ENCODE measurements around the gene NXPE1. TPM values are rescaled to one million over a fixed set of nuclear protein-coding genes. Genes with fewer than 3 reads are reported as not detected.

Gene NXPE1
- total RNA-seq, 1 donor from 2014 or later = not detected

DNA sequence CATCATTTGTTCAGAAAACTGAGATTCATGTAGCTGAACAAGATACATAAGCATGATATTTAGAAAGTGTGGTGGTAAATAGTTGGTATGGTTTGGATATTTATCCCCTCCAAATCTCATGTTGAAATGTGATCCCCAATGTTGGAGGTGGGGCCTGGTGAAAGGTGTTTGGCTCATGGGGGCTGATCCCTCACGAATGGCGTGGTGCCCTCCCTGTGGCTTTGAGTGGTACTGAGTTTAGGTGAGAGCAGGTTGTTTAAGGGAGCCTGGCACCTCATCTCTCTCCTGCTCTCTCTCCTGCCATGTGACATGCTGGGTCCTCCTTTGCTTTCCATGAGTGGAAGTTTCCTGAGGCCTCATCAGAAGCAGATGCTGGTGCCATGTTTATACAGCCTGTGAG is 48.1 kb downstream of the NXPE1 start:
- Mint-ChIP-seq H3K27me3 (peaks cover 9% of the 10 kb centered on the region), H3K4me3 (no peak overlapping the region), H3K9me3 (no peaks in the 10 kb centered on the region), H3K27ac (no peak overlapping the region), H3K36me3 (ENCODE audit: low read depth) (no peaks in the 10 kb centered on the region), H3K4me1 (no peaks in the 10 kb centered on the region)
- intact Hi-C loops (cut with micrococcal nuclease) = no loop called here
- DNase-seq = no peak

DNA sequence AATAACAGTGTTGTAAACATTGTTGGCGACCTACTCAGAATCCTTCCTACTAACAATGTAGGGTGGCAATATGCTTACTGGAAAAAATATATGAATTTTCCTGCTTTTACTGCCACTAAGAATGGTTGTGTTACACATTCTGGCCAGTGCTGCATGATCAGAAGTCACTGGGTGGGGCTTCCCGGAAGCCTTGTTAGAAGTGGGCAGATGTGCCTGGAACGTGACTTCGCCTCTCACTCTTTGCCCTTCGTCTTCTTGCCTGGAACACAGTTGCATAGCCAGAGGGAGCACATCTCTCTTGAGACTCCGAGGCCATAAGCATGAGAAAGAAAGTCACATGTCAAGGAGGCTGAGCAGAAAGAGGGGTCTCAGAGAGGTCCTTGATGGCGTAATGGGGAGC is 48.6 kb downstream of the NXPE1 start:
- H3K9me3 Mint-ChIP-seq = no peaks in the 10 kb centered on the region
- H3K4me3 Mint-ChIP-seq = no peak overlapping the region
- no peaks in the 10 kb centered on the region for H3K36me3 Mint-ChIP-seq (ENCODE audit: low read depth)
- no peak overlapping the region for H3K27ac Mint-ChIP-seq
- no peak for DNase-seq
- peaks cover 12% of the 10 kb centered on the region for H3K27me3 Mint-ChIP-seq
- intact Hi-C loops (cut with micrococcal nuclease) = no loop called here
- no peaks in the 10 kb centered on the region for H3K4me1 Mint-ChIP-seq

DNA sequence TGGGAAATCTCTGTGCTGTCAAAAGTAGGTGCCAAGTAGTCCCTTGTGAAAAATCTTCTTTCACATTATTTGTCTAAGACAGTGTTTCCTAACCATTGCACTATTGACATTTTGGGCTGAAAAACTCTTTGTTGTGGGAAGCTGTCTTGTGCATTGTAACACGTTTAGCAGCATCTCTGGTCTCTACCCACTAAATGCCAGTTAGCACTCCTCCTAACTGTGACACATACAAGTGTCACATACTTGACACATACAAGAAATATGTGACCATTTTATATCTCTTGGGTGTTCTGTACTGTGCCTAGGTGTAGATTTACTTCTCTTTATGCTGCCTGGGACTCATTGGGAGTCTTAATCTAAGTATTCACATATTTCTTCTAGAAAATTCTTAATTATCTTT is 57.8 kb downstream of the NXPE1 start:
- H3K4me3 Mint-ChIP-seq = no peak overlapping the region
- intact Hi-C loops (cut with micrococcal nuclease) = no loop called here
- no peaks in the 10 kb centered on the region for H3K36me3 Mint-ChIP-seq (ENCODE audit: low read depth)
- peaks cover 17% of the 10 kb centered on the region for H3K27me3 Mint-ChIP-seq
- H3K27ac Mint-ChIP-seq = no peak overlapping the region
- no peaks in the 10 kb centered on the region for H3K4me1 Mint-ChIP-seq
- DNase-seq = no peak
- no peaks in the 10 kb centered on the region for H3K9me3 Mint-ChIP-seq

DNA sequence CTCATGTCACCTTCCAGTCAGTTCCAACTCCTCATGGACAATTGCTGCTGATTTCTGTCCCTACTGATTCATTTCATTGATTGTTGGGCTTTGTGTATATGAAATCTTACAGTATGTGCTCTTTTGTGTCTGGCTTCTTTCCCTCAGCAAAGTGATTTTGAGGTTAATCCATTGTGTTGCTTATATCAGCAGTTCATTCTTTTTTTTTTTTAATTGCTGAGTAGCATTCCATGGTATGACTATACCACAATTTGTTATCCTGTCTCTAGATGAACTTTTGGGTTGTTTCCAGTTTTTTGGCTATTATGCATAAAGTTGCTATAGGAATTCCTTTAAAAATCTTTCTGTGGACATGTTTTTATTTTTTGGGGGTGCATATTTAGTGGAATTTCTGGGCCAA is 59.9 kb downstream of the NXPE1 start:
- Mint-ChIP-seq H3K27me3 (peaks cover 5% of the 10 kb centered on the region), H3K36me3 (ENCODE audit: low read depth) (no peaks in the 10 kb centered on the region), H3K9me3 (no peaks in the 10 kb centered on the region), H3K4me1 (no peaks in the 10 kb centered on the region), H3K27ac (no peak overlapping the region), H3K4me3 (no peak overlapping the region)
- intact Hi-C loops (cut with micrococcal nuclease) = no loop called here
- no peak for DNase-seq

DNA sequence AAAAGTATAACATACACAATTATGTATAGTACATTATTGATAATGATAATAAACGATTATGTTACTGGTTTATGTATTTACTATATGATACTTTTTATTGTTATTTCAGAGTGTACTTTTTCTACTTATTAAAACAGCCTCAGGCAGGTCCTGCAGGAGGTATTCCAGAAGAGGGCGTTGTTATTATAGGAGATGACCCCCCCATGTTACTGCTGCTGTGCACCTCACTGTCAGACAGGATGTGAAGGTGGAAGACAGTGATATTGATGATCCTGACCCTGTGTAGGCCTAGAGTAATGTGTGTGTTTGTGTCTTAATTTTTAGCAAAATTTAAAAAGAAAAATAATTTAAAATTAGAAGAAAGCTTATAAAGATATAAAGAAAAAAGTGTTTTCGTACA is 62.8 kb downstream of the NXPE1 start:
- intact Hi-C loops (cut with micrococcal nuclease) = no loop called here
- H3K4me1 Mint-ChIP-seq = no peaks in the 10 kb centered on the region
- peaks cover 2% of the 10 kb centered on the region for H3K27me3 Mint-ChIP-seq
- no peaks in the 10 kb centered on the region for H3K9me3 Mint-ChIP-seq
- no peak overlapping the region for H3K27ac Mint-ChIP-seq
- no peaks in the 10 kb centered on the region for H3K36me3 Mint-ChIP-seq (ENCODE audit: low read depth)
- no peak overlapping the region for H3K4me3 Mint-ChIP-seq
- DNase-seq = no peak

DNA sequence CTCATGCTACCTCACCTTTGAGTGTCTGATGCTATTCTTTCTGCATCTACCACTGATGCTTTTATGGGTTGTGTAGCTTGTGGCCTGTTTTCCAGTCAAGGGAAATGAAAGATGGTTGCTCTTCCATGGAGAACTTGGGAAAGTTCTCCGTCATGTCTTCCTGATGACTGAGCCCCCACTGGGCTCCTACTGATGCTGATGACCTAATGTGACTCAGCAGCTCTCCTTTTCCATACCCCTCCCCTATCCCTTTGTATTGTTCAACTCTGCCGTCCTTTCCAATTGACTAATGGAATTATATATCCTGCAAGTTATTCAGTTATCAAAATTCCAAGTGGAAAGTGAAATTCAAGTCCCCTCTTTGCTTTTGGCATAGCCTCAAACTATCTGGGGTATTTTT is 75.8 kb downstream of the NXPE1 start:
- no peak overlapping the region for H3K27ac Mint-ChIP-seq
- intact Hi-C loops (cut with micrococcal nuclease) = no loop called here
- peaks cover 6% of the 10 kb centered on the region for H3K9me3 Mint-ChIP-seq

DNA sequence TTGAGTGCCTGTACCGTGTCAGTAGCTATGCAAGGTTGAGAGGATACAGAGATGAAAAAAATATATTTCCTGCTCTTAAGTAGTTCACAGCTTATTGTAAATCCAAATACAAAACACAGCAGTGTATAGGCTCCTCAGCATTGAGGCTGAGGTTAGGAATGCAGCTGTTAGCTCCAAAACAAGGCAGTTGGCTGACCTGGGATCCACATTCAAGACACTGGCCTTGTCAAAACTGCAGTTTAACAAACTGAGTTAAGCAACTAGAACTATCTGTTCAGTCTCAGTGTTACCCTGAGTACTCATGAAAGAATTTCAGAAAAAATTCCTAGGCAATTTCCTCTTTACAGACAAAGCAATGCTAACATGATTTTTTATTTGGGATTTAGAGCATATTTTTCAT is 77.6 kb downstream of the NXPE1 start:
- intact Hi-C loops (cut with micrococcal nuclease) = no loop called here
- no peak overlapping the region for H3K27ac Mint-ChIP-seq
- no peaks in the 10 kb centered on the region for H3K9me3 Mint-ChIP-seq
- H3K27me3 Mint-ChIP-seq = peaks cover 3% of the 10 kb centered on the region
- no peaks in the 10 kb centered on the region for H3K36me3 Mint-ChIP-seq (ENCODE audit: low read depth)
- no peak overlapping the region for H3K4me3 Mint-ChIP-seq
- H3K4me1 Mint-ChIP-seq = no peaks in the 10 kb centered on the region
- no peak for DNase-seq

More for the DNA sequence above, 75.8 kb downstream of the NXPE1 start:
- no peak for DNase-seq
- no peak overlapping the region for H3K4me3 Mint-ChIP-seq
- H3K4me1 Mint-ChIP-seq = no peaks in the 10 kb centered on the region
- H3K27me3 Mint-ChIP-seq = peaks cover 6% of the 10 kb centered on the region
- H3K36me3 Mint-ChIP-seq (ENCODE audit: low read depth) = no peaks in the 10 kb centered on the region

DNA sequence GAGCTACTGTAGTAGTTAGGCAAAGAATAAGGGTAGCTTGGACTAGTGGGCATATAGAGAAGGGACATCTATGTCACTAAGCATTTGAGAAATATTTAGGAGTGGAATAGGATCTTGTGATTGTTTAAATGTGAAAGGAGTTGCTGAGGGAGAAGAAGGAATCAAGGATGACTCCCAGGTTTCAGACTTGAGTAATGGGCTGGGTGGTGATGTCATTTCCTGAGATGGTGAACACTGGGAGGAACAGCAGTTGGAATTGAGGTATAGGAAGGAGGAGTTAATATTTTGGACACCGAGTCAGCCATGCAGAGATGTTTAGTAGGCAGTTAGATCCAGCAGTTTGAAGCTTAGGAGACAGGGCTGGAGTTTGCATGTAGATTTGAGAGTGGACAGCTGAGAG is 80.3 kb downstream of the NXPE1 start:
- no peak for DNase-seq
- no peak overlapping the region for H3K4me3 Mint-ChIP-seq
- no peak overlapping the region for H3K27ac Mint-ChIP-seq
- H3K36me3 Mint-ChIP-seq (ENCODE audit: low read depth) = no peaks in the 10 kb centered on the region
- no peaks in the 10 kb centered on the region for H3K9me3 Mint-ChIP-seq
- intact Hi-C loops (cut with micrococcal nuclease) = no loop called here
- peaks cover 4% of the 10 kb centered on the region for H3K27me3 Mint-ChIP-seq
- no peaks in the 10 kb centered on the region for H3K4me1 Mint-ChIP-seq

DNA sequence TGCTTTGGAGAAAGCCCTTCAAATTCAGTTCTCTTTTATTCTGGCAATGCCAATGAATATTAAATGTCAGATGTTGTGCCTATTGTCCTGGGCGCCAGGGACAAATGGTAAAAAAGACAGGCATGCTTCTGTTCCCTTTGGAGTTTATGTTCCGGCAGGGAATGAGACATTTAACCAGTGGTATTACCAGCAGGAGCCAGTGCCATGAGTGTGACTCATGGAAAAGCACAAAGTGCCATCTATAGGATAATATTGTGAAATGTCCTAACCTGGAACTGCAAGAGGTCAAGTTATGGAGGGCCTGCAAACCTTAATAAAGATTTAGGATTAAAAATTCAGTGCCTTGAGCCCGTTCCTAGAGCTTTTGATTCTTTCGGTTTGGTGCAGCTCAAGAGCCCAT is 80.9 kb downstream of the NXPE1 start:
- Mint-ChIP-seq H3K27ac (no peak overlapping the region), H3K4me3 (no peak overlapping the region), H3K27me3 (peaks cover 8% of the 10 kb centered on the region), H3K4me1 (no peaks in the 10 kb centered on the region), H3K36me3 (ENCODE audit: low read depth) (no peaks in the 10 kb centered on the region), H3K9me3 (no peaks in the 10 kb centered on the region)
- intact Hi-C loops (cut with micrococcal nuclease) = no loop called here
- DNase-seq = no peak

DNA sequence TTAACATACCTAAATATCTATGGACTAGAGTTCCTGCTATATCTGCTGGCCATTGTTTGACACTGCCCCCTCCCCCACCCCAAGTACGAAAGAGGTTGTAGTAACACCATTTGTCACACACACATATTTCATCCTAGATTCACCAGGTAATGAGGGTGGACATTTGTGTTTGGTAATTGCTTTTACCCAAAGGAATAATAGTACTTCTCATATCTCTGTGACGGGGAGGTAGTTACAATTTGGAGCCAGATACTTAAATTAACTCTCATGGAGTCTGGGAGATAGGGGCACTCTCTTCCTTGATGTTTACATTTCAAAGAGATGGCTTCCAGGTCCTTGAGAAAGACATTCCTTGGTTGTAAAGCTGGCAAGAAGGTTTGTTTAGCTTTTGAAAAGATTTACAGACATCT is 81.7 kb downstream of the NXPE1 start:
- H3K9me3 Mint-ChIP-seq = no peaks in the 10 kb centered on the region
- no peak for DNase-seq
- H3K4me1 Mint-ChIP-seq = no peaks in the 10 kb centered on the region
- no peaks in the 10 kb centered on the region for H3K36me3 Mint-ChIP-seq (ENCODE audit: low read depth)
- no peak overlapping the region for H3K27ac Mint-ChIP-seq
- peaks cover 9% of the 10 kb centered on the region for H3K27me3 Mint-ChIP-seq
- intact Hi-C loops (cut with micrococcal nuclease) = no loop called here
- H3K4me3 Mint-ChIP-seq = no peak overlapping the region

DNA sequence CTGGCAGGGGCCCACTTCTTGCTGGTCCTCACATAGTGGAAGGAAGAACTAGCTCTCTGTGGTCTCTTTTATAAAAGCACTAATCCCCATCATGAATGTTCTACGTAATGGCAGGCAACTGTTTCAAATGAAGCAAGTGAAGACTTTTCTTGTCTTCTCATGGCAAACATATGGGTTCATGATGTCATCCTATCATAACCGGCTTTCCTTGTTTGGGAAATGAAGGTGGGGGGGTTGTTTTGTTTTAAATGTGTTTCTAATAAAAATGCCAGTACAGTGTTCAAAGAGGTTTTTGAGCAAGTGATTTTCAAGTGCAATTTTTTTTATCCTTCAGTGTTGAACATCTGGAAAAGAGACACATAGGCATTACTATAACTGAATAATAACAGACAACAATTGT is 87.0 kb downstream of the NXPE1 start:
- Mint-ChIP-seq H3K27me3 (peaks cover 9% of the 10 kb centered on the region), H3K4me1 (no peaks in the 10 kb centered on the region), H3K27ac (no peak overlapping the region), H3K4me3 (no peak overlapping the region), H3K36me3 (ENCODE audit: low read depth) (no peaks in the 10 kb centered on the region), H3K9me3 (peaks cover 3% of the 10 kb centered on the region)
- intact Hi-C loops (cut with micrococcal nuclease) = no loop called here
- DNase-seq = no peak

Other genes with a start within 250 kb of the NXPE1 start
- 6.4 and 6.8 TPM in 2 replicates for gene C11orf71, start 159.4 kb downstream of the NXPE1 start, total RNA-seq
- gene RBM7, start 159.2 kb downstream of the NXPE1 start, total RNA-seq = 40.1 and 42.5 TPM in 2 replicates
- gene REXO2, start 120.4 kb downstream of the NXPE1 start, total RNA-seq = 98.6 and 99.5 TPM in 2 replicates
- not detected in 2 replicates for gene NXPE4, start 35.9 kb upstream of the NXPE1 start, total RNA-seq
- not detected in 2 replicates for gene NXPE2, start 118.6 kb upstream of the NXPE1 start, total RNA-seq